HepG2 (cell line): Measurements from ENCODE around the gene PPP1R12B.

Source experiments
- CBFB ChIP-seq: sonication (generic); formaldehyde crosslinking; IDR thresholded peaks from 2 replicates; pipeline ENCODE4 v1.4.0; 2020; ENCODE audit warnings: missing genetic modification reagents
- HCFC1 ChIP-seq: fragments of 150-350 bp; IDR thresholded peaks from 2 replicates; pipeline ENCODE4 v1.6.1; 2014; ENCODE audit warnings: low read depth, low read length
- IRF2 ChIP-seq: IDR thresholded peaks from 2 replicates; pipeline ENCODE4 v1.6.1; 2018; ENCODE audit warnings: missing genetic modification reagents, missing compliant biosample characterization
- SMARCC2 ChIP-seq: fragments of 450-650 bp; IDR thresholded peaks from 2 replicates; pipeline ENCODE4 v1.6.1; 2017; ENCODE audit warnings: antibody characterized with exemption, mild to moderate bottlenecking
- ZSCAN29 ChIP-seq: sonication (generic); formaldehyde crosslinking; conservative IDR thresholded peaks from 2 replicates; pipeline ENCODE4 v1.4.0; 2020; ENCODE audit warnings: mild to moderate bottlenecking, missing genetic modification reagents
- TF ChIP-seq, protein P1 (sequence below): sonication (generic); formaldehyde crosslinking; IDR thresholded peaks from 2 replicates; pipeline ENCODE4 v1.5.0; 2020; ENCODE audit warnings: missing genetic modification reagents
- TF ChIP-seq, protein P2 (sequence below), 2 experiments: IDR thresholded peaks; 2 replicates each; pipeline ENCODE4 v1.6.1; 2011 to 2012; ENCODE audit warnings: low read length in 2 of 2, borderline replicate concordance in 1 of 2, low read depth in 1 of 2, mild to moderate bottlenecking in 1 of 2, moderate library complexity in 1 of 2

GRCh38 chr1:202590126-202590525 lies 241.6 kb downstream of the PPP1R12B start:
- TF ChIP-seq IRF2 (CRISPR knock-in tag) (no peak), HCFC1 (no peak), CBFB (CRISPR knock-in tag) (no peak), SMARCC2 (no peak), ZSCAN29 (CRISPR knock-in tag) (no peak)
- TF ChIP-seq, protein P1, sequence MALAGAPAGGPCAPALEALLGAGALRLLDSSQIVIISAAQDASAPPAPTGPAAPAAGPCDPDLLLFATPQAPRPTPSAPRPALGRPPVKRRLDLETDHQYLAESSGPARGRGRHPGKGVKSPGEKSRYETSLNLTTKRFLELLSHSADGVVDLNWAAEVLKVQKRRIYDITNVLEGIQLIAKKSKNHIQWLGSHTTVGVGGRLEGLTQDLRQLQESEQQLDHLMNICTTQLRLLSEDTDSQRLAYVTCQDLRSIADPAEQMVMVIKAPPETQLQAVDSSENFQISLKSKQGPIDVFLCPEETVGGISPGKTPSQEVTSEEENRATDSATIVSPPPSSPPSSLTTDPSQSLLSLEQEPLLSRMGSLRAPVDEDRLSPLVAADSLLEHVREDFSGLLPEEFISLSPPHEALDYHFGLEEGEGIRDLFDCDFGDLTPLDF (CRISPR knock-in tag), result no peak
- TF ChIP-seq, protein P2, sequence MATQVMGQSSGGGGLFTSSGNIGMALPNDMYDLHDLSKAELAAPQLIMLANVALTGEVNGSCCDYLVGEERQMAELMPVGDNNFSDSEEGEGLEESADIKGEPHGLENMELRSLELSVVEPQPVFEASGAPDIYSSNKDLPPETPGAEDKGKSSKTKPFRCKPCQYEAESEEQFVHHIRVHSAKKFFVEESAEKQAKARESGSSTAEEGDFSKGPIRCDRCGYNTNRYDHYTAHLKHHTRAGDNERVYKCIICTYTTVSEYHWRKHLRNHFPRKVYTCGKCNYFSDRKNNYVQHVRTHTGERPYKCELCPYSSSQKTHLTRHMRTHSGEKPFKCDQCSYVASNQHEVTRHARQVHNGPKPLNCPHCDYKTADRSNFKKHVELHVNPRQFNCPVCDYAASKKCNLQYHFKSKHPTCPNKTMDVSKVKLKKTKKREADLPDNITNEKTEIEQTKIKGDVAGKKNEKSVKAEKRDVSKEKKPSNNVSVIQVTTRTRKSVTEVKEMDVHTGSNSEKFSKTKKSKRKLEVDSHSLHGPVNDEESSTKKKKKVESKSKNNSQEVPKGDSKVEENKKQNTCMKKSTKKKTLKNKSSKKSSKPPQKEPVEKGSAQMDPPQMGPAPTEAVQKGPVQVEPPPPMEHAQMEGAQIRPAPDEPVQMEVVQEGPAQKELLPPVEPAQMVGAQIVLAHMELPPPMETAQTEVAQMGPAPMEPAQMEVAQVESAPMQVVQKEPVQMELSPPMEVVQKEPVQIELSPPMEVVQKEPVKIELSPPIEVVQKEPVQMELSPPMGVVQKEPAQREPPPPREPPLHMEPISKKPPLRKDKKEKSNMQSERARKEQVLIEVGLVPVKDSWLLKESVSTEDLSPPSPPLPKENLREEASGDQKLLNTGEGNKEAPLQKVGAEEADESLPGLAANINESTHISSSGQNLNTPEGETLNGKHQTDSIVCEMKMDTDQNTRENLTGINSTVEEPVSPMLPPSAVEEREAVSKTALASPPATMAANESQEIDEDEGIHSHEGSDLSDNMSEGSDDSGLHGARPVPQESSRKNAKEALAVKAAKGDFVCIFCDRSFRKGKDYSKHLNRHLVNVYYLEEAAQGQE (IDR thresholded peaks at IDR 0.05; ENCODE audit: borderline replicate concordance in 1 of 2, low read depth in 1 of 2, low read length in 2 of 2), result no peak
